Mesendoderm (in vitro differentiated cells): ENCODE data around the gene GTF3C1.

Source experiments
- DNase-seq: peaks from one replicate; pipeline ENCODE4 v3.0.0; 2013
- H2AK5ac ChIP-seq: 2 replicates; pipeline ENCODE4 v1.6.1; 2013; ENCODE audit warnings: low read length, inconsistent platforms
- H2BK120ac ChIP-seq: 2 replicates; pipeline ENCODE4 v1.6.1; 2013; ENCODE audit warnings: low read depth, mild to moderate bottlenecking, low read length, moderate library complexity, mixed read lengths
- H2BK15ac ChIP-seq: replicated peaks from 2 replicates; pipeline ENCODE4 v1.6.1; 2013; ENCODE audit warnings: low read depth, mild to moderate bottlenecking, moderate library complexity
- H2BK5ac ChIP-seq: 2 replicates; pipeline ENCODE4 v1.6.1; 2013; ENCODE audit warnings: low read length, inconsistent platforms
- H3K18ac ChIP-seq: 2 replicates; pipeline ENCODE4 v1.6.1; 2013; ENCODE audit warnings: mild to moderate bottlenecking, low read length, mixed read lengths
- H3K23ac ChIP-seq: one replicate; pipeline ENCODE4 v1.6.1; 2013; ENCODE audit warnings: low read length
- H3K27ac ChIP-seq: 2 replicates; pipeline ENCODE4 v1.5.1; 2013; ENCODE audit warnings: low read depth, mild to moderate bottlenecking, inconsistent platforms, low read length, moderate library complexity
- H3K27me3 ChIP-seq: 2 replicates; pipeline ENCODE4 v1.6.1; 2013; ENCODE audit warnings: low read length, control low read depth, mild to moderate bottlenecking, inconsistent platforms; ENCODE audit not compliant: insufficient read depth, poor library complexity
- H3K36me3 ChIP-seq: 2 replicates; pipeline ENCODE4 v1.6.1; 2013; ENCODE audit warnings: low read length, inconsistent platforms; ENCODE audit not compliant: control insufficient read depth, insufficient read depth
- H3K4ac ChIP-seq: one replicate; pipeline ENCODE4 v1.6.1; 2013; ENCODE audit warnings: low read depth, mild to moderate bottlenecking, low read length, moderate library complexity
- H3K4me1 ChIP-seq: 2 replicates; pipeline ENCODE4 v1.6.1; 2013; ENCODE audit warnings: low read depth, low read length, inconsistent platforms; ENCODE audit not compliant: control insufficient read depth
- H3K4me2 ChIP-seq: 2 replicates; pipeline ENCODE4 v1.6.1; 2013; ENCODE audit warnings: low read length
- H3K4me3 ChIP-seq: 2 replicates; pipeline ENCODE4 v1.5.1; 2013; ENCODE audit warnings: mild to moderate bottlenecking, low read length
- H3K56ac ChIP-seq: one replicate; pipeline ENCODE4 v1.6.1; 2013; ENCODE audit warnings: low read length
- H3K79me1 ChIP-seq: 2 replicates; pipeline ENCODE4 v1.6.1; 2013; ENCODE audit warnings: low read length, inconsistent platforms
- H3K79me2 ChIP-seq: 2 replicates; pipeline ENCODE4 v1.6.1; 2013; ENCODE audit warnings: mild to moderate bottlenecking, low read length; ENCODE audit not compliant: control insufficient read depth, insufficient read depth
- H3K9ac ChIP-seq: 2 replicates; pipeline ENCODE4 v1.6.1; 2013; ENCODE audit warnings: low read length, inconsistent platforms
- H4K5ac ChIP-seq: one replicate; pipeline ENCODE4 v1.6.1; 2013; ENCODE audit warnings: low read length
- H4K8ac ChIP-seq: one replicate; pipeline ENCODE4 v1.6.1; 2013; ENCODE audit warnings: low read depth, mild to moderate bottlenecking, control low read depth, low read length, moderate library complexity
- WGBS: extraction: QIAGEN DNeasy Blood & Tissue Kit; methylation state at CpG from one replicate; pipeline ENCODE4 v1.1.7; 2013; ENCODE audit warnings: low lambda C conversion rate, missing lambda C conversion rate; ENCODE audit not compliant: insufficient coverage; ENCODE audit errors: extremely low coverage; 5-methylcytosine and 5-hydroxymethylcytosine counted together

GTF3C1 gene

GRCh38 chr16:27547851-27548250, 1.9 kb downstream of the GTF3C1 start:
- no peaks in the 10 kb centered on the region for H3K27me3 ChIP-seq
- no peak overlapping the region for H2BK15ac ChIP-seq
- no peak overlapping the region for H3K23ac ChIP-seq
- H3K79me2 ChIP-seq = peaks cover 33% of the 10 kb centered on the region
- no peak overlapping the region for H3K4ac ChIP-seq
- no peak overlapping the region for H2BK5ac ChIP-seq
- H2AK5ac ChIP-seq = no peak overlapping the region
- no peak for DNase-seq
- H4K8ac ChIP-seq = no peak overlapping the region
- H3K9ac ChIP-seq = no peak overlapping the region
- peaks cover 6% of the 10 kb centered on the region for H3K36me3 ChIP-seq
- H3K79me1 ChIP-seq = peaks cover 16% of the 10 kb centered on the region
- no CpG with 5 or more reads among the region's 2 CpGs for WGBS
- no peak overlapping the region for H2BK120ac ChIP-seq
- no peak overlapping the region for H3K4me3 ChIP-seq
- no peak overlapping the region for H3K18ac ChIP-seq
- H3K4me2 ChIP-seq = no peak overlapping the region
- H3K56ac ChIP-seq = no peak overlapping the region
- H3K4me1 ChIP-seq = no peaks in the 10 kb centered on the region
- H3K27ac ChIP-seq = no peak overlapping the region
- H4K5ac ChIP-seq = no peak overlapping the region

- Histone ChIP-seq H3K18ac (no peak overlapping the region), H3K4me2 (no peak overlapping the region), H2AK5ac (no peak overlapping the region), H3K79me2 (peaks cover 33% of the 10 kb centered on the region), H3K79me1 (peaks cover 16% of the 10 kb centered on the region), H3K23ac (no peak overlapping the region), H3K27ac (no peak overlapping the region), H2BK5ac (no peak overlapping the region), H3K9ac (no peak overlapping the region), H3K56ac (no peak overlapping the region), H3K27me3 (no peaks in the 10 kb centered on the region), H3K4me1 (no peaks in the 10 kb centered on the region), H2BK15ac (no peak overlapping the region), H4K5ac (no peak overlapping the region), H3K36me3 (peaks cover 9% of the 10 kb centered on the region), H2BK120ac (no peak overlapping the region), H4K8ac (no peak overlapping the region), H3K4me3 (no peak overlapping the region), H3K4ac (no peak overlapping the region)
- WGBS = no CpG with 5 or more reads among the region's 4 CpGs
- no peak for DNase-seq
These were observed 2.6 kb downstream of the GTF3C1 start for GRCh38 chr16:27547134-27547533.

- Histone ChIP-seq H3K4me2 (no peak overlapping the region), H3K4me3 (no peak overlapping the region), H3K18ac (no peak overlapping the region), H2BK15ac (no peak overlapping the region), H3K56ac (no peak overlapping the region), H3K36me3 (peaks cover 13% of the 10 kb centered on the region), H3K79me1 (peaks cover 13% of the 10 kb centered on the region), H3K4ac (no peak overlapping the region), H3K79me2 (peaks cover 27% of the 10 kb centered on the region), H3K9ac (no peak overlapping the region), H3K27me3 (no peaks in the 10 kb centered on the region), H2BK120ac (no peak overlapping the region), H2AK5ac (no peak overlapping the region), H3K27ac (no peak overlapping the region), H3K4me1 (no peaks in the 10 kb centered on the region), H4K5ac (no peak overlapping the region), H4K8ac (no peak overlapping the region), H3K23ac (no peak overlapping the region), H2BK5ac (no peak overlapping the region)
- DNase-seq = no peak
- no CpG with 5 or more reads among the region's 4 CpGs for WGBS
These were observed 5.0 kb downstream of the GTF3C1 start for GRCh38 chr16:27544671-27545070.

GRCh38 chr16:27543801-27544200, 5.9 kb downstream of the GTF3C1 start:
- H3K36me3 ChIP-seq = peaks cover 16% of the 10 kb centered on the region
- WGBS = no CpG with 5 or more reads among the region's 3 CpGs
- no peak overlapping the region for H3K23ac ChIP-seq

GRCh38 chr16:27539636-27540035, 10.1 kb downstream of the GTF3C1 start:
- Histone ChIP-seq H4K5ac (no peak overlapping the region), H3K36me3 (peaks cover 23% of the 10 kb centered on the region), H3K4ac (no peak overlapping the region), H3K79me1 (peaks cover 5% of the 10 kb centered on the region), H3K79me2 (no peaks in the 10 kb centered on the region), H4K8ac (no peak overlapping the region), H2BK15ac (no peak overlapping the region), H2AK5ac (no peak overlapping the region), H3K9ac (no peak overlapping the region), H3K4me1 (peaks cover 4% of the 10 kb centered on the region), H3K18ac (no peak overlapping the region), H3K27ac (no peak overlapping the region), H3K4me3 (no peak overlapping the region), H3K4me2 (no peak overlapping the region), H2BK120ac (no peak overlapping the region), H2BK5ac (no peak overlapping the region), H3K56ac (no peak overlapping the region), H3K27me3 (no peaks in the 10 kb centered on the region), H3K23ac (no peak overlapping the region)
- WGBS = no CpG with 5 or more reads among the region's 5 CpGs
- DNase-seq = no peak

More at GRCh38 chr16:27543801-27544200, 5.9 kb downstream of the GTF3C1 start:
- Histone ChIP-seq H3K4me2 (no peak overlapping the region), H3K18ac (no peak overlapping the region), H3K27me3 (no peaks in the 10 kb centered on the region), H2BK15ac (no peak overlapping the region), H2BK120ac (no peak overlapping the region), H4K5ac (no peak overlapping the region), H3K9ac (no peak overlapping the region), H3K27ac (no peak overlapping the region), H3K79me1 (peaks cover 15% of the 10 kb centered on the region), H2BK5ac (no peak overlapping the region), H2AK5ac (no peak overlapping the region), H3K56ac (no peak overlapping the region), H3K79me2 (peaks cover 22% of the 10 kb centered on the region), H3K4ac (no peak overlapping the region), H3K4me1 (peaks cover 4% of the 10 kb centered on the region), H4K8ac (no peak overlapping the region), H3K4me3 (no peak overlapping the region)
- DNase-seq = no peak

- H4K5ac ChIP-seq = no peak overlapping the region
- H3K4me2 ChIP-seq = no peak overlapping the region
- no peaks in the 10 kb centered on the region for H3K79me2 ChIP-seq
- H3K18ac ChIP-seq = no peak overlapping the region
- peaks cover 5% of the 10 kb centered on the region for H3K79me1 ChIP-seq
- H4K8ac ChIP-seq = no peak overlapping the region
- DNase-seq = no peak
- no peak overlapping the region for H3K4me3 ChIP-seq
- peaks cover 26% of the 10 kb centered on the region for H3K36me3 ChIP-seq
- no peak overlapping the region for H2BK15ac ChIP-seq
- no peak overlapping the region for H3K56ac ChIP-seq
- no peak overlapping the region for H3K4ac ChIP-seq
- H2BK5ac ChIP-seq = no peak overlapping the region
- H3K27me3 ChIP-seq = no peaks in the 10 kb centered on the region
- peaks cover 4% of the 10 kb centered on the region for H3K4me1 ChIP-seq
- no peak overlapping the region for H2AK5ac ChIP-seq
- H3K23ac ChIP-seq = no peak overlapping the region
- no peak overlapping the region for H3K9ac ChIP-seq
- H2BK120ac ChIP-seq = no peak overlapping the region
- no peak overlapping the region for H3K27ac ChIP-seq
- WGBS = no CpG with 5 or more reads among the region's 2 CpGs
These were observed 10.6 kb downstream of the GTF3C1 start for GRCh38 chr16:27539120-27539519.
